H1 (cell line): ENCODE measurements around the gene CNGA4. TPM values are rescaled to one million over a fixed set of nuclear protein-coding genes. Genes with fewer than 3 reads are reported as not detected.

Experiments
- CTCF ChIA-PET: fragments of 300-600 bp; sonication (Branson Sonifier 250); formaldehyde crosslinking; loops from one replicate; lab custom pipeline; 2021; ENCODE audit not compliant: partially characterized antibody; lab: Charles Lee
- POLR2A ChIA-PET: fragments of 300-600 bp; sonication (Branson Sonifier 250); formaldehyde crosslinking; loops from one replicate; lab custom pipeline; 2021; ENCODE audit warnings: inconsistent platforms; ENCODE audit not compliant: partially characterized antibody; lab: Charles Lee
- DNase-seq, 2 experiments: peaks; one replicate each; pipeline versions ENCODE4 v3.0.0 to v3.0.0-alpha.2; 2010 to 2022; ENCODE audit warnings: low spot score in 2 of 2, low read depth in 1 of 2, mixed read lengths in 1 of 2
- FAIRE-seq: peaks from 2 replicates; lab custom pipeline; 2011; peaks lifted over from hg19 to GRCh38; lab: Jason Lieb, UNC
- H2AFZ ChIP-seq: 2 replicates; pipeline ENCODE4 v1.8.1; 2012; ENCODE audit warnings: low read length, inconsistent platforms
- H2AK5ac ChIP-seq: 2 replicates; pipeline ENCODE4 v1.6.1; 2013; ENCODE audit warnings: low read depth, low read length
- H2BK120ac ChIP-seq: replicated peaks from 2 replicates; pipeline ENCODE3; 2013; ENCODE audit warnings: low read depth, low read length, inconsistent platforms
- H2BK12ac ChIP-seq: 2 replicates; pipeline ENCODE4 v1.6.1; 2013; ENCODE audit warnings: low read depth, low read length
- H2BK15ac ChIP-seq: 2 replicates; pipeline ENCODE4 v1.6.1; 2013; ENCODE audit warnings: low read length
- H2BK20ac ChIP-seq: 2 replicates; pipeline ENCODE4 v1.6.1; 2013; ENCODE audit warnings: low read length
- H2BK5ac ChIP-seq: 2 replicates; pipeline ENCODE4 v1.6.1; 2013; ENCODE audit warnings: low read depth, low read length
- H3K14ac ChIP-seq: 2 replicates; pipeline ENCODE4 v1.6.1; 2013; ENCODE audit warnings: inconsistent platforms; ENCODE audit not compliant: insufficient read length
- H3K18ac ChIP-seq: 2 replicates; pipeline ENCODE4 v1.6.1; 2013; ENCODE audit warnings: low read length; ENCODE audit errors: extremely low read depth
- H3K23ac ChIP-seq: 2 replicates; pipeline ENCODE4 v1.6.1; 2013; ENCODE audit warnings: inconsistent platforms; ENCODE audit not compliant: insufficient read length
- H3K23me2 ChIP-seq: 2 replicates; pipeline ENCODE4 v1.6.1; 2013; ENCODE audit warnings: low read depth, low read length
- H3K27ac ChIP-seq: 2 replicates; pipeline ENCODE4 v1.6.1; 2011; ENCODE audit warnings: low read depth, low read length, inconsistent platforms
- H3K27me3 ChIP-seq, 4 experiments: replicated peaks in 1 of 4; 1 replicate in 1 of 4; 2 replicates in 3 of 4; pipeline versions ENCODE4 v1.6.1 to v1.8.1; 2011 to 2013; ENCODE audit warnings: low read length in 3 of 4, mild to moderate bottlenecking in 3 of 4, inconsistent platforms in 2 of 4, mixed read lengths in 2 of 4, moderate library complexity in 1 of 4; ENCODE audit not compliant: control insufficient read depth in 3 of 4, insufficient read depth in 3 of 4; ENCODE audit errors: extremely low read depth in 1 of 4
- H3K36me3 ChIP-seq, 4 experiments: 2 replicates each; pipeline versions ENCODE4 v1.6.1 to v1.8.1; 2011 to 2013; ENCODE audit warnings: mild to moderate bottlenecking in 4 of 4, low read length in 3 of 4, moderate library complexity in 2 of 4, control low read depth in 1 of 4, inconsistent platforms in 1 of 4; ENCODE audit not compliant: insufficient read depth in 4 of 4, control insufficient read depth in 2 of 4
- H3K4ac ChIP-seq: replicated peaks from 2 replicates; pipeline ENCODE3; 2013; ENCODE audit warnings: low read length, low read depth, mixed read lengths, inconsistent platforms; ENCODE audit not compliant: insufficient read length
- H3K4me1 ChIP-seq, 4 experiments: replicated peaks in 1 of 4; 1 replicate in 1 of 4; 2 replicates in 3 of 4; pipeline versions ENCODE4 v1.6.1 to v1.8.1; 2011 to 2013; ENCODE audit warnings: low read length in 3 of 4, inconsistent platforms in 2 of 4, mixed read lengths in 1 of 4; ENCODE audit not compliant: insufficient read depth in 4 of 4, control insufficient read depth in 3 of 4
- H3K4me2 ChIP-seq, 2 experiments: 2 replicates each; pipeline versions ENCODE4 v1.6.1 to v1.8.1; 2011 to 2013; ENCODE audit warnings: low read depth in 2 of 2, low read length in 2 of 2, control low read depth in 1 of 2, inconsistent platforms in 1 of 2, mild to moderate bottlenecking in 1 of 2; ENCODE audit not compliant: insufficient read depth in 1 of 2
- H3K4me3 ChIP-seq, 4 experiments: fragments of 200-600, 300-600 bp in 1 of 4; sonication (generic), shearing (Covaris generic), sonication (Bioruptor Twin) in 1 of 4; 2 replicates each; pipeline versions ENCODE4 v1.5.1 to v1.8.1; 2011 to 2016; ENCODE audit warnings: low read length in 4 of 4, low read depth in 3 of 4, control low read depth in 2 of 4, inconsistent platforms in 2 of 4, mild to moderate bottlenecking in 2 of 4, mixed read lengths in 1 of 4, moderate library complexity in 1 of 4; ENCODE audit not compliant: insufficient read depth in 2 of 4; ENCODE audit errors: extremely low read depth in 1 of 4
- H3K56ac ChIP-seq: replicated peaks from 2 replicates; pipeline ENCODE3; 2013; ENCODE audit warnings: low read depth, mild to moderate bottlenecking, mixed read lengths, low read length, inconsistent platforms; ENCODE audit not compliant: insufficient read length
- H3K79me1 ChIP-seq: 2 replicates; pipeline ENCODE4 v1.6.1; 2013; ENCODE audit warnings: low read depth, low read length, control low read depth
- H3K79me2 ChIP-seq, 2 experiments: 2 replicates each; pipeline versions ENCODE4 v1.6.1 to v1.8.1; 2012 to 2013; ENCODE audit warnings: low read length in 2 of 2, mild to moderate bottlenecking in 2 of 2, inconsistent platforms in 1 of 2; ENCODE audit not compliant: insufficient read depth in 2 of 2, control insufficient read depth in 1 of 2
- H3K9ac ChIP-seq, 4 experiments: replicated peaks in 1 of 4; 1 replicate in 1 of 4; 2 replicates in 3 of 4; pipeline versions ENCODE4 v1.6.1 to v1.8.1; 2011 to 2013; ENCODE audit warnings: low read depth in 3 of 4, low read length in 3 of 4, control low read depth in 2 of 4, mild to moderate bottlenecking in 2 of 4, moderate library complexity in 2 of 4, inconsistent platforms in 1 of 4; ENCODE audit errors: extremely low read depth in 1 of 4
- H3K9me3 ChIP-seq, 2 experiments: 2 replicates each; pipeline versions ENCODE4 v1.6.1 to v1.8.1; 2012 to 2013; ENCODE audit warnings: mild to moderate bottlenecking in 2 of 2, moderate library complexity in 2 of 2, control low read depth in 1 of 2, inconsistent platforms in 1 of 2, low read depth in 1 of 2, low read length in 1 of 2, mixed read lengths in 1 of 2; ENCODE audit not compliant: insufficient read depth in 2 of 2
- H4K20me1 ChIP-seq, 2 experiments: replicated peaks in 1 of 2; 2 replicates each; pipeline versions ENCODE3 to v1.8.1; 2011 to 2013; ENCODE audit warnings: inconsistent platforms in 2 of 2, low read length in 2 of 2, mild to moderate bottlenecking in 1 of 2; ENCODE audit not compliant: insufficient read depth in 2 of 2, control insufficient read depth in 1 of 2
- H4K5ac ChIP-seq: 2 replicates; pipeline ENCODE4 v1.6.1; 2013; ENCODE audit warnings: low read length, low read depth, mixed read lengths, inconsistent platforms; ENCODE audit not compliant: insufficient read length
- H4K8ac ChIP-seq: 2 replicates; pipeline ENCODE4 v1.8.0; 2013; ENCODE audit warnings: mild to moderate bottlenecking, moderate library complexity, low read length, inconsistent platforms; ENCODE audit not compliant: insufficient read depth; ENCODE audit errors: extremely low read depth
- H4K91ac ChIP-seq: replicated peaks from 2 replicates; pipeline ENCODE3; 2013; ENCODE audit warnings: low read length, mixed read lengths, inconsistent platforms; ENCODE audit not compliant: insufficient read length
- CEBPB ChIP-seq: IDR thresholded peaks from 2 replicates; pipeline ENCODE4 v1.6.1; 2012; ENCODE audit warnings: low read depth, low read length
- CTBP2 ChIP-seq: IDR thresholded peaks from 2 replicates; pipeline ENCODE4 v1.7.0; 2011; ENCODE audit warnings: borderline replicate concordance, mild to moderate bottlenecking, moderate library complexity, mixed read lengths, low read length; ENCODE audit not compliant: insufficient read depth, insufficient read length
- FOSL1 ChIP-seq: IDR thresholded peaks from 2 replicates; pipeline ENCODE4 v1.6.1; 2011; ENCODE audit warnings: mild to moderate bottlenecking, low read depth, low read length, moderate library complexity; ENCODE audit not compliant: insufficient read depth
- GABPA ChIP-seq: IDR thresholded peaks from 2 replicates; pipeline ENCODE4 v1.6.1; 2011; ENCODE audit warnings: mild to moderate bottlenecking, low read length, moderate library complexity, borderline replicate concordance; ENCODE audit not compliant: insufficient read depth
- KDM4A ChIP-seq: IDR thresholded peaks from one replicate; pipeline ENCODE4 v1.7.1; 2012; ENCODE audit warnings: low read depth, mild to moderate bottlenecking, moderate library complexity, low read length, inconsistent platforms; ENCODE audit not compliant: severe bottlenecking
- RNF2 ChIP-seq: fragments of 200-900, 300-1000 bp; sonication (generic); IDR thresholded peaks from 2 replicates; pipeline ENCODE4 v1.7.1; 2016; ENCODE audit warnings: borderline replicate concordance, low read depth, mild to moderate bottlenecking, antibody characterized with exemption, low read length; ENCODE audit not compliant: poor library complexity, severe bottlenecking; ENCODE audit errors: missing control alignments
- RXRA ChIP-seq: IDR thresholded peaks from 2 replicates; pipeline ENCODE4 v1.6.1; 2011; ENCODE audit warnings: low read depth, mild to moderate bottlenecking, low read length, moderate library complexity; ENCODE audit not compliant: insufficient read depth
- WGBS, 2 experiments: shearing (Covaris generic) in 1 of 2; methylation state at CpG; one replicate each; pipeline versions ENCODE4 v1.1.6 to v1.1.7; 2013 to 2015; ENCODE audit warnings: low lambda C conversion rate in 2 of 2, mixed read lengths in 2 of 2, inconsistent platforms in 1 of 2, low coverage in 1 of 2, missing lambda C conversion rate in 1 of 2; ENCODE audit not compliant: insufficient replicate concordance in 2 of 2, insufficient coverage in 1 of 2, insufficient read length in 1 of 2; ENCODE audit errors: extremely low coverage in 1 of 2, missing lambda C conversion rate in 1 of 2; 5-methylcytosine and 5-hydroxymethylcytosine counted together
- polyA plus RNA-seq, 7 experiments: library from polyadenylated mRNA; depleted of rRNA in 3 of 7; stranded (reverse) in 5 of 7; unstranded in 2 of 7; fragments of >200 nt in 5 of 7; fragments of 200-250 nt in 2 of 7; gene quantifications; 1 replicate in 5 of 7; 2 replicates in 1 of 7; 4 replicates in 1 of 7; pipeline versions ENCODE4 v1.2.1 to v1.2.3, GENCODE V29; 2011 to 2013; ENCODE audit warnings: missing spikeins in 2 of 7, mixed read lengths in 2 of 7
- total RNA-seq: library from RNA; stranded (reverse); fragmentation: NEBNext Ultra II Directional; extraction: Animal tissue kit (Norgen Biotek cat#: 25700); gene quantifications from 2 replicates; pipeline ENCODE4 v1.2.1, GENCODE V29; 2021

The CNGA4 gene
- total and polyA plus RNA-seq, 2 of the 8 experiments (the other 6 are each of a cell fraction or from before 2014, with no cell fraction given): 0.29 TPM; not detected in 1

DNA sequence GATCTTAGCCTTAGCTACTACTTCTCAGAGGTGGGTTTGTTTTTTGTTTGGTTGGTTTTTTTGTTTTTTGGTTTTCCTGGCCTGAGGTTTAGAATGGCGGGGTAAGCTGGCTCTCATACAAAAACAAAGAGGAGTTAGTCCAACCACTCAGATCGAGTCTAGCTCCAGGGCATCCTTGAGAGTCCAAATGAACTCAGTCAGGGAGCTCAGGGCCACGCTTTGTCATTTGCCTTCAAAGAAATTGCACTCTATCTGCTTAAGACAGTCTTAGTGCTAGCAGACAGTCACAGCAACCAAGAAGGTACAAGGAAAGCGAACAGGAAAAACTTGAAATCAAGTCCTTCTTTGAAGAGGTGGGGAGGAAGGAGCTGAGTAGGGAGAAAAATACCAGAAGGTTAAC lies 22.4 kb upstream of the CNGA4 start:
- ChIA-PET CTCF (interaction anchor here (1.0 to 3.5 kb wide), 11 partner anchors 9 to 204 kb away, joined by 3 to 14 read pairs (median 5); partner anchors contain the start of gene C11orf42), POLR2A (interaction anchor here (1.1 kb wide), 1 partner anchor 15 kb away, joined by 3 read pairs; no protein-coding TSS in a partner anchor)
- Histone ChIP-seq H4K91ac (no peak overlapping the region), H2AFZ (no peak overlapping the region), H3K4me2 (no peak overlapping the region), H3K18ac (no peak overlapping the region), H4K8ac (no peak overlapping the region), H2BK15ac (no peak overlapping the region), H3K27me3 (no peaks in the 10 kb centered on the region), H3K79me2 (no peaks in the 10 kb centered on the region), H3K9ac (no peak overlapping the region), H3K27ac (no peak overlapping the region), H3K79me1 (no peaks in the 10 kb centered on the region), H2BK20ac (no peak overlapping the region), H3K56ac (no peak overlapping the region), H2AK5ac (no peak overlapping the region), H4K5ac (no peak overlapping the region), H3K4me1 (no peaks in the 10 kb centered on the region), H4K20me1 (peaks cover 2% of the 10 kb centered on the region in 2 experiments), H2BK120ac (no peak overlapping the region), H3K23ac (no peak overlapping the region), H3K4ac (no peak overlapping the region), H3K23me2 (no peaks in the 10 kb centered on the region; the same call in 1 of the 2 replicates), H3K14ac (no peak overlapping the region), H2BK5ac (no peak overlapping the region), H3K36me3 (peaks cover 2 to 25% (median 20%) of the 10 kb centered on the region in 4 experiments), H3K9me3 (no peaks in the 10 kb centered on the region), H2BK12ac (no peak overlapping the region), H3K4me3 (no peak overlapping the region)
- 87% methylated on average over 4 of the region's 4 CpGs; no CpG with 5 or more reads in 1 of the 2 experiments for WGBS, 2 experiments
- DNase-seq: no peak
- FAIRE-seq: no peak
- TF ChIP-seq CEBPB (no peak), FOSL1 (no peak), CTBP2 (no peak), GABPA (no peak), KDM4A (no peak), RXRA (no peak), RNF2 (no peak)
